Fibroblast of gingiva (primary cell): ENCODE results near the gene CFAP97D1.

ENCODE experiments used
- DNase-seq: peaks from one replicate; pipeline ENCODE4 v3.0.0-alpha.2; 2011; ENCODE audit warnings: low read depth

The CFAP97D1 gene

DNA sequence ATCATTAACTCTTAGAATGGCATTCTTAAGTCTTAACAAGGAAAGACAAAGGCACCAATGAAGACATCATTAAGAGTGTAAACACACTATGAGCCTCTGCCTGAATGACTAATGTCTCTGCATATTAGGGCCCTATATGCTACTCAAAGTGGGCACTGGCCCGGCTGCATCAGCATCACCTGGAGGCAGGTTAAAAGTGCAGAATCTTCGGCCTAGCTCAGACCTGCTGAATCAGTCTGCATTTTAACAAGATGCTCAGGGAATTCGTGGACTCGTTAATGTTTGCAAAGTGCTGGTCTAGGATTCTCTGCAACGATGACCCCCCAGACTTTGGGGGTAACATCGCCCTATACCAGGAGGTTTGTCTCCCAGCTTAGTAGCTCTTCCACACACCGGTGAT lies 46.0 kb downstream of the CFAP97D1 start:
- DNase-seq, result no peak

DNA sequence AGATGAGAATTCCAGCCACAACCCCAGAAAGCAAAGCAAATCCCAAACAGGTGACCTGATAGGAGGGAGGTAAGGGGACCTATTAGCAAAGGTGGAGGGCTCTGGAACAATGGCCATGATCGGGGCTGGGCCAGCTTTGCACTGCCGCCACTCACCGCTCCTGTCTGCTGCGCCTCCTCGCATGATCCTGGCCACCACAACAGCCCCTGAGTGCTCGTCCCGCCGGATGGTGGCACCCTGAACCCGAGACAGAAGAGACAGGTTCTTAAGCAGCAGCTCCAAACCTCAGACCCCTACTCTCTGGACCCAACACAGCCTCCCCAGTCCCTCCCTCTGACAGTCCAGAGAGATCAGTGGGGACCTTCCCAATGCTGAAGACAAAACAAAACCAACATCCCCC lies 47.4 kb downstream of the CFAP97D1 start:
- DNase-seq, result no peak

GRCh38 chr17:43829738-43830137 lies 49.5 kb downstream of the CFAP97D1 start:
- DNase-seq, result no peak

DNA sequence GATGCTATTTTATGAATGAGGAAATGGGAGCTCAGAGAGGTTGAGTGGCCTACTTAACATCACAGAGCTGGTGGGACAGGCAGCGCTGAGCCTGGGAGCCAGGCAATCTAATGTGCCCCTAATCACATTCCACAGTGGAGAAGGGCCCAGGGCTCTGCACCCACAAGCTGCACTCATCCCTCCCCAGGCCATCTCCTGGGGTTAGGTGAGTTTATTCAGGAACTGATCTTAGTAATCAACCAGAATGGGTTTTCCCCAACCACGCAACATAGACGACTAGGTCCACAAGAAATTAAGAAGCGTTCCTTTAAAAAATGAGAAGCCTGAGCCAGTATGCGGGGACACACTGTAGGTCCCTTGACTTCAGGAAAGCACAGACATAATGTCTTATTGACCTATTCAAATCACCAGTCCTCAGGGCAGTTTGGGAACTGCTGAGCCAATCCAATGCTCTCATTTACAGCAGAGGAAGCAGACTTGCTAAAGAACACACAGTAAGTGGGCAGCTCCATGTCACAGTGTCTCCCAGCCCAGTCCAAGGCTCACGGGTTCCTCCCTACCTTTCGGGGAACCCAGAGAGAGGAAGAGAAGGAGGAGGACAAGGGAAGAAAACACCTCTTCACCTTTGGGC lies 50.4 kb downstream of the CFAP97D1 start:
- DNase-seq, result no peak

DNA sequence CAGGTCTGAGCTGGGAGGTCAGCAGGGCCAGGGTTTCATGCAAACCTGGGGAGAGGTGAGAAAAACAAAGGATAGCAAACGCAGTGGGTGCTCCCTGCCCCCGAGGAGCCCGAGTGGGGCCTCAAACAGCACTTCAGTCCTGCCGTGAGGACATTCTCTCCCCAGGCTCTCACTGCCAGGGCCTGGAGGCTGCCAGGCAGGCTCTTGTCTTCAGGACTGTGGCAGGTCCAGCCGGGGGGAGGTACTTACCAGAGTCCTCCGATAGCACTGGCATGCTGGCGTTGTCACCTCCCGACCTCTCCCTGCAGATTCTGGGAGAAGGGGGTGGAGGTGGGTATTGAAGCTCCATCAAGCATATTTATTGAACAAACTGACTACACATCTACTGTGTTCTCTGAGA lies 51.4 kb downstream of the CFAP97D1 start:
- no peak for DNase-seq

GRCh38 chr17:43832168-43832975 lies 52.1 kb downstream of the CFAP97D1 start:
- DNase-seq, result peak; percentile 58

- peak; percentile 71 for DNase-seq
These were observed 53.0 kb downstream of the CFAP97D1 start, which contains the start of gene MPP3 for GRCh38 chr17:43832976-43833829. Gene MPP3, minus strand, starts transcription at chr17:43833146. Its CDS starts 1,240 bp downstream, at chr17:43831906.

- peak; percentile 93 for DNase-seq
These were observed 53.9 kb downstream of the CFAP97D1 start for GRCh38 chr17:43834106-43834505.
